ENCODE results near the gene NOCT.
"Not testable (repeated sequence)": the region's sequence is repeated elsewhere in the genome, so short reads cannot be mapped to it uniquely, and the experiment has no call there.

NOCT gene

GRCh38 chr4:139007640-139008039, 7.9 kb upstream of the NOCT start:
- DNase-seq (ENCODE audit: low read depth), result no peak

GRCh38 chr4:139008278-139008677, 7.3 kb upstream of the NOCT start:
- not testable (repeated sequence) for H3K4me3 ChIP-seq (ENCODE audit: low read depth, low read length); DNase-seq (ENCODE audit: low read depth)

More at GRCh38 chr4:139007640-139008039, 7.9 kb upstream of the NOCT start:
- no peak overlapping the region for H3K4me3 ChIP-seq (ENCODE audit: low read depth, low read length)

GRCh38 chr4:139009702-139010101, 5.9 kb upstream of the NOCT start:
- H3K4me3 ChIP-seq (ENCODE audit: low read depth, low read length), result no peak overlapping the region
- no peak for DNase-seq (ENCODE audit: low read depth)

- H3K4me3 ChIP-seq (ENCODE audit: low read depth, low read length), result no peak overlapping the region
- DNase-seq (ENCODE audit: low read depth), result no peak
These were observed 4.2 kb upstream of the NOCT start for GRCh38 chr4:139011225-139011950.

GRCh38 chr4:139014371-139015268, 961 bp upstream of the NOCT start:
- H3K4me3 ChIP-seq (ENCODE audit: low read depth, low read length), result peak overlapping the region; percentile 80
- DNase-seq (ENCODE audit: low read depth), result peak; percentile 77

- peak overlapping the region; percentile 80 for H3K4me3 ChIP-seq (ENCODE audit: low read depth, low read length)
- DNase-seq (ENCODE audit: low read depth), result no peak
These were observed 429 bp downstream of the NOCT start for GRCh38 chr4:139015948-139016471.

- H3K4me3 ChIP-seq (ENCODE audit: low read depth, low read length), result no peak overlapping the region
- DNase-seq (ENCODE audit: low read depth), result no peak
These were observed 2.3 kb downstream of the NOCT start for GRCh38 chr4:139017861-139018260.

GRCh38 chr4:139018501-139018900, 2.9 kb downstream of the NOCT start:
- no peak for DNase-seq (ENCODE audit: low read depth)
- no peak overlapping the region for H3K4me3 ChIP-seq (ENCODE audit: low read depth, low read length)

- H3K4me3 ChIP-seq (ENCODE audit: low read depth, low read length), result no peak overlapping the region
These were observed 3.6 kb downstream of the NOCT start for GRCh38 chr4:139018971-139019758.

GRCh38 chr4:139020384-139020783, 4.8 kb downstream of the NOCT start:
- DNase-seq (ENCODE audit: low read depth), result no peak
- H3K4me3 ChIP-seq (ENCODE audit: low read depth, low read length), result no peak overlapping the region

More at GRCh38 chr4:139018971-139019758, 3.6 kb downstream of the NOCT start:
- no peak for DNase-seq (ENCODE audit: low read depth)

GRCh38 chr4:139021071-139021470, 5.5 kb downstream of the NOCT start:
- not testable (repeated sequence) for H3K4me3 ChIP-seq (ENCODE audit: low read depth, low read length); DNase-seq (ENCODE audit: low read depth)

GRCh38 chr4:139022835-139023234, 7.3 kb downstream of the NOCT start:
- no peak for DNase-seq (ENCODE audit: low read depth)
- H3K4me3 ChIP-seq (ENCODE audit: low read depth, low read length), result no peak overlapping the region

GRCh38 chr4:139024686-139025085, 9.1 kb downstream of the NOCT start:
- H3K4me3 ChIP-seq (ENCODE audit: low read depth, low read length), result no peak overlapping the region
- no peak for DNase-seq (ENCODE audit: low read depth)

GRCh38 chr4:139025841-139026240, 10.3 kb downstream of the NOCT start:
- H3K4me3 ChIP-seq (ENCODE audit: low read depth, low read length), result no peak overlapping the region
- no peak for DNase-seq (ENCODE audit: low read depth)

- no peak overlapping the region for H3K4me3 ChIP-seq (ENCODE audit: low read depth, low read length)
- DNase-seq (ENCODE audit: low read depth), result no peak
These were observed 12.2 kb downstream of the NOCT start for GRCh38 chr4:139027776-139028175.

GRCh38 chr4:139028191-139028661, 12.6 kb downstream of the NOCT start:
- no peak for DNase-seq (ENCODE audit: low read depth)
- no peak overlapping the region for H3K4me3 ChIP-seq (ENCODE audit: low read depth, low read length)

GRCh38 chr4:139029866-139030363, 14.3 kb downstream of the NOCT start:
- DNase-seq (ENCODE audit: low read depth); H3K4me3 ChIP-seq (ENCODE audit: low read depth, low read length): not testable (repeated sequence)

GRCh38 chr4:139030614-139031235, 15.1 kb downstream of the NOCT start:
- DNase-seq (ENCODE audit: low read depth), result peak; percentile 34

GRCh38 chr4:139035650-139036049, 20.1 kb downstream of the NOCT start:
- DNase-seq (ENCODE audit: low read depth), result no peak
- H3K4me3 ChIP-seq (ENCODE audit: low read depth, low read length), result no peak overlapping the region

More at GRCh38 chr4:139030614-139031235, 15.1 kb downstream of the NOCT start:
- H3K4me3 ChIP-seq (ENCODE audit: low read depth, low read length), result no peak overlapping the region
